ENCODE measurements around the gene SSC5D. TPM values are rescaled to one million over a fixed set of nuclear protein-coding genes. Genes with fewer than 3 reads are reported as not detected.

The SSC5D gene
- total RNA-seq, 1 donor from 2014 or later: 1.5 TPM

GRCh38 chr19:55550321-55550650 is 62.0 kb downstream of the SSC5D start:
- peak overlapping the region; percentile 66 for H3K27ac Mint-ChIP-seq
- H3K36me3 Mint-ChIP-seq: no peaks in the 10 kb centered on the region
- no peak for DNase-seq (ENCODE audit: extremely low spot score, unreplicated experiment)
- peaks cover 28% of the 10 kb centered on the region for H3K4me1 Mint-ChIP-seq (ENCODE audit: unreplicated experiment)
- TF ChIP-seq CTCF (conservative IDR thresholded peaks at IDR 0.05): no peak
- peaks cover 29% of the 10 kb centered on the region for H3K27me3 Mint-ChIP-seq
- peak overlapping the region; percentile 71 for H3K4me3 Mint-ChIP-seq
- no peaks in the 10 kb centered on the region for H3K9me3 Mint-ChIP-seq

- Mint-ChIP-seq H3K27ac (no peak overlapping the region), H3K4me3 (no peak overlapping the region), H3K4me1 (ENCODE audit: unreplicated experiment) (peaks cover 27% of the 10 kb centered on the region), H3K9me3 (no peaks in the 10 kb centered on the region), H3K36me3 (no peaks in the 10 kb centered on the region), H3K27me3 (peaks cover 23% of the 10 kb centered on the region)
- DNase-seq (ENCODE audit: extremely low spot score, unreplicated experiment): no peak
- TF ChIP-seq CTCF (conservative IDR thresholded peaks at IDR 0.05): no peak
These were observed 64.0 kb downstream of the SSC5D start for GRCh38 chr19:55552206-55552605.

GRCh38 chr19:55552620-55553019 is 64.4 kb downstream of the SSC5D start:
- no peak for DNase-seq (ENCODE audit: extremely low spot score, unreplicated experiment)
- no peaks in the 10 kb centered on the region for H3K9me3 Mint-ChIP-seq
- peak overlapping the region; percentile 65 for H3K27ac Mint-ChIP-seq
- no peak for TF ChIP-seq CTCF (conservative IDR thresholded peaks at IDR 0.05)
- H3K4me3 Mint-ChIP-seq: no peak overlapping the region
- peaks cover 26% of the 10 kb centered on the region for H3K27me3 Mint-ChIP-seq
- H3K4me1 Mint-ChIP-seq (ENCODE audit: unreplicated experiment): peaks cover 28% of the 10 kb centered on the region
- H3K36me3 Mint-ChIP-seq: no peaks in the 10 kb centered on the region

- no peak overlapping the region for H3K4me3 Mint-ChIP-seq
- no peaks in the 10 kb centered on the region for H3K9me3 Mint-ChIP-seq
- peaks cover 29% of the 10 kb centered on the region for H3K27me3 Mint-ChIP-seq
- H3K36me3 Mint-ChIP-seq: no peaks in the 10 kb centered on the region
- peak; percentile 17 for TF ChIP-seq CTCF (conservative IDR thresholded peaks at IDR 0.05)
- peaks cover 27% of the 10 kb centered on the region for H3K4me1 Mint-ChIP-seq (ENCODE audit: unreplicated experiment)
- DNase-seq (ENCODE audit: extremely low spot score, unreplicated experiment): no peak
- H3K27ac Mint-ChIP-seq: peak overlapping the region; percentile 65
These were observed 65.3 kb downstream of the SSC5D start for GRCh38 chr19:55553217-55554182.

GRCh38 chr19:55554302-55554701 is 66.1 kb downstream of the SSC5D start:
- Mint-ChIP-seq H3K27ac (peak overlapping the region; percentile 66), H3K4me3 (no peak overlapping the region), H3K27me3 (peaks cover 29% of the 10 kb centered on the region), H3K36me3 (no peaks in the 10 kb centered on the region), H3K9me3 (no peaks in the 10 kb centered on the region), H3K4me1 (ENCODE audit: unreplicated experiment) (peaks cover 27% of the 10 kb centered on the region)
- DNase-seq (ENCODE audit: extremely low spot score, unreplicated experiment): no peak
- TF ChIP-seq CTCF (conservative IDR thresholded peaks at IDR 0.05): no peak

Measured in type B pancreatic cell (in vitro differentiated cells).